ENCODE data around the gene IL12RB2. TPM values are rescaled to one million over a fixed set of nuclear protein-coding genes. Genes with fewer than 3 reads are reported as not detected.

Gene IL12RB2
- polyA plus RNA-seq, 3 donors = not detected

- H3K27ac Mint-ChIP-seq = no peak overlapping the region
- intact Hi-C loops (cut with micrococcal nuclease) = no loop called here
Measured at GRCh38 chr1:67352211-67352610, 44.5 kb downstream of the IL12RB2 start.

GRCh38 chr1:67355745-67356424, 48.2 kb downstream of the IL12RB2 start:
- H3K36me3 ChIP-seq (replicated peaks in 1 of 2; ENCODE audit: control insufficient read depth in 1 of 2, insufficient read depth in 2 of 2, low read length in 2 of 2) = no peaks in the 10 kb centered on the region
- Mint-ChIP-seq H3K27me3 (ENCODE audit: low read depth in 3 of 3) (no peaks in the 10 kb centered on the region), H3K36me3 (no peaks in the 10 kb centered on the region), H3K4me3 (no peak overlapping the region), H3K9me3 (no peaks in the 10 kb centered on the region), H3K4me1 (no peaks in the 10 kb centered on the region), H3K27ac (no peak overlapping the region)
- H3K4me1 ChIP-seq (ENCODE audit: control insufficient read depth in 1 of 2, insufficient read depth in 2 of 2, low read length in 2 of 2) = no peaks in the 10 kb centered on the region
- no peak overlapping the region for H3K27ac ChIP-seq (ENCODE audit: low read depth in 1 of 2, low read length in 2 of 2)
- no peak for TF ChIP-seq CTCF (IDR thresholded peaks at IDR 0.05)
- H3K4me2 ChIP-seq (replicated peaks; ENCODE audit: extremely low read depth, low read length, poor library complexity, severe bottlenecking) = no peak overlapping the region
- 100% methylated on average over 1 of the region's 3 CpGs for WGBS (ENCODE audit: insufficient coverage)
- no peaks in the 10 kb centered on the region for H3K79me2 ChIP-seq (ENCODE audit: insufficient read depth, low read length)
- no peaks in the 10 kb centered on the region for H3K27me3 ChIP-seq (ENCODE audit: control insufficient read depth in 2 of 2, insufficient read depth in 2 of 2, low read length in 2 of 2)
- H3K9me3 ChIP-seq (replicated peaks in 1 of 2; ENCODE audit: control insufficient read depth in 1 of 2, insufficient read depth in 1 of 2, low read length in 2 of 2) = no peaks in the 10 kb centered on the region
- DNase-seq = no peak
- intact Hi-C loops (cut with micrococcal nuclease) = no loop called here
- H4K20me1 ChIP-seq (ENCODE audit: insufficient read depth, low read length) = no peaks in the 10 kb centered on the region
- no peak overlapping the region for H3K9ac ChIP-seq (ENCODE audit: insufficient read depth, low read length, poor library complexity, severe bottlenecking)
- H2AFZ ChIP-seq (ENCODE audit: insufficient read depth, low read depth, low read length, poor library complexity, severe bottlenecking) = no peak overlapping the region
- H3K4me3 ChIP-seq (replicated peaks in 1 of 3; ENCODE audit: low read depth in 2 of 3, low read length in 3 of 3) = no peak overlapping the region

More at GRCh38 chr1:67352211-67352610, 44.5 kb downstream of the IL12RB2 start:
- Mint-ChIP-seq H3K27me3 (ENCODE audit: low read depth in 3 of 3) (no peaks in the 10 kb centered on the region), H3K4me3 (no peak overlapping the region), H3K4me1 (no peaks in the 10 kb centered on the region), H3K36me3 (no peaks in the 10 kb centered on the region), H3K9me3 (no peaks in the 10 kb centered on the region)
- Histone ChIP-seq H3K4me1 (ENCODE audit: control insufficient read depth in 1 of 2, insufficient read depth in 2 of 2, low read length in 2 of 2) (no peaks in the 10 kb centered on the region), H3K4me3 (replicated peaks in 1 of 3; ENCODE audit: low read depth in 2 of 3, low read length in 3 of 3) (no peak overlapping the region), H3K27ac (ENCODE audit: low read depth in 1 of 2, low read length in 2 of 2) (no peak overlapping the region), H4K20me1 (ENCODE audit: insufficient read depth, low read length) (no peaks in the 10 kb centered on the region), H3K79me2 (ENCODE audit: insufficient read depth, low read length) (no peaks in the 10 kb centered on the region), H3K36me3 (replicated peaks in 1 of 2; ENCODE audit: control insufficient read depth in 1 of 2, insufficient read depth in 2 of 2, low read length in 2 of 2) (no peaks in the 10 kb centered on the region), H3K9ac (ENCODE audit: insufficient read depth, low read length, poor library complexity, severe bottlenecking) (no peak overlapping the region), H3K27me3 (ENCODE audit: control insufficient read depth in 2 of 2, insufficient read depth in 2 of 2, low read length in 2 of 2) (no peaks in the 10 kb centered on the region), H2AFZ (ENCODE audit: insufficient read depth, low read depth, low read length, poor library complexity, severe bottlenecking) (no peak overlapping the region), H3K4me2 (replicated peaks; ENCODE audit: extremely low read depth, low read length, poor library complexity, severe bottlenecking) (no peak overlapping the region), H3K9me3 (replicated peaks in 1 of 2; ENCODE audit: control insufficient read depth in 1 of 2, insufficient read depth in 1 of 2, low read length in 2 of 2) (no peaks in the 10 kb centered on the region)
- no peak for DNase-seq
- TF ChIP-seq CTCF (IDR thresholded peaks at IDR 0.05) = no peak
